ENCODE data around the gene SEL1L2.

SEL1L2 gene

DNA sequence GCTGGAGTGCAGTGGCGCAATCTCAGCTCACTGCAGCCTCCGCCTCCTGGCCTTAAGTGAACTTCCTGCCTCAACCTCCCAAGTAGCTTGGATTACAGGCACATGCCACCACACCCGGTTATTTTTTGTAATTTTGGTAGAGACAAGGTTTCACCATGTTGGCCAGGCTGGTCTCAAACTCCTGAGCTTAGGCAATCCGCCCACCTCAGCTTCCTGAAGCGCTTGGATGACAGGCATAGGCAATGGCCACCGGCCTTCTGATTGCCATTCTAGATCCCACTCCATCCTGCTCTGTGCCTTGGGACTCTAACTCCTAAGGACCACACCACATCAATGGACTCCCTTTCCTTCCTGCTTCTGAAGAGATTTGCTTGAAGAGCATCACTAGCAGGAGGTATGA is 60.6 kb downstream of the SEL1L2 start:
- DNase-seq: no peak

DNA sequence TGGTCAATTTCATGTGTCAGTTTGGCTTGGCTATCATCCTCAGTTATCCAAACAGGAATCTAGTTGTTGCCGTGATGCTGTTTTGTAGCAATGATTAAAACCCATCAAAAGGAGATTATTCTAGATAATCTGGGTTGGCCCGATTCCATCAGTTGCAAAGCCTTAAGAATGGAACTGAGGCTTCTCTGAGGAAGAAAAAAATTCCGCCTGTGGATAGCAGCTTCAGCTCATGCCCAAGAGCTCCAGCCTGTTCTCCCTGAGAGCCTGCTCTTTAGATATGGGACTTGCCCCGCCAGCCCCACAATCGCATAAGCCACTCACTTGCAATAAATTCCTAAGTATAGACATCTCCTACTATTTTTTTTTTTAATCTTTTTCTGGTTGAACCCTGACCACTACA is 61.5 kb downstream of the SEL1L2 start:
- no peak for DNase-seq

DNA sequence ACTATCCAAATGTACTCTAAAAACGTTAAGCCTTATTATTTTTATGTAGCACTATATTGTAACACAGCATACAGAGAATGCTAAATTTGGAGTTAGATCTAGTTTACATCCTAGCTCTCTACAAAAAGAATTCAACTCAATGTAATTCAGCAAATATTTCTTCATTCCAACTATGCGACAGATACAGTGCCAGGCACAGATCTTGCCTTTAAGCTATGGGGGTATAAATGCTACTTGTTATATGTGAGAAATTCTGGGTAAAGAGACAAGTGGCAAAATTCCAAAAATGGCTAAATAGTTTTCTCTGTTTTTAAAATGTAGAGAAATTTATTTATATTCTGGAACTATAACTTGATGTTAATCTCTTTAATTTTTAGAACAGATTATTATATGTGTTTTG is 63.2 kb downstream of the SEL1L2 start:
- DNase-seq: no peak

DNA sequence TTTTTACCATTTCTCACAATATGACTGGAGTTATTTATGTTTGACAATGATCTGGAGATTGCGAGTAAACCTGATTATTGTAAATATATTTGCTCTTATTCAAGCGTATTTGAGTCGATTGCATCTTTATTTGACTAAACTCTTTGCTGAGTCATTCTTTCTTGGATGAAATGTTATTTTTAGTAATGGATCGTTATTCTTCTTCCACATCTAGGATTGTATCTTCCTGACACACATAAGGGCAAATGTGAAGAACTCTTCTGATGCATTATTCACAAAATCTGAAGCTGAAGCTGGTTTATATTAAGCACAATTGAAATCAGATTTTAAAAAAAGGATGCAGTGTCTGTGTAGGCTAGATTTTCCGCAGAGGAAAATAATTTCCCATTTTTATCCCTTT is 68.2 kb downstream of the SEL1L2 start:
- no peak for DNase-seq

DNA sequence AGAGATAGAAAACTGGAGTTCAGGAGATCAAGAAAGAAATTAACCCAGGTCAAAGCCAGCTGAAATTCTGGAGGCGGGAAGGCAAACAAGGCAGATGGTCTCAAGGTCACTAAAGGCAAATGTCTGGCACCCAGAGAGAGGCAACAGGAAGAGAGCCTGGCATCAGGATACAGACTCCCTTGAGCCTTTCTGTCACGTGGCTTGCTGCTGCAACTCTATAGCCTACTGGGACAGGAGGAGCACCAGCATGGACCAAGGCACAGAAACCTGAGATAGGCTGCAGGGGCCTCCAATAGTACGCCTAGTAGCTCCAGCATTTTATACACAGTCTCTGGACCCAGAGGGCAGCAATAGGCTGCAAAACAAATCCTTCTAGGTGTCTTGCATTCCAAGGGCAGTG is 75.1 kb downstream of the SEL1L2 start:
- DNase-seq: no peak

DNA sequence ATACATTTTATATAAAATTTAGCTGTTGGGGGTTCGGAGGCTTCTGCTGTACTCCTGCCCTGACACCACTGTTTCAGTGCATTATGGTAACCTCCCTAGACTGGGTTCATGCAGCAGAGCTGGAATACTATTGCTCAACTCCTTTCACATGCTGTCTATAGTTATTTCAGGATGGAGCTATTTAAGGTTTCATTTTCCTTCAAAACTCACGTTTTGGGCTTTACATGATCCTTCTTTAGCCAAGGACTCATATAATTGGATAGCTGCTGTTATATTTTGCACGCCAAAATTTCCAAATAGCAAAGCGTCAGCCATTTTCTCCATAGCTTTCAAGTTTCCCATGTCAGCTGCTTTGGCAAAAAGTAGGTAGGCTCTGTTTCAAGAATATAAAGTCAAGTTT is 76.8 kb downstream of the SEL1L2 start:
- DNase-seq: no peak

DNA sequence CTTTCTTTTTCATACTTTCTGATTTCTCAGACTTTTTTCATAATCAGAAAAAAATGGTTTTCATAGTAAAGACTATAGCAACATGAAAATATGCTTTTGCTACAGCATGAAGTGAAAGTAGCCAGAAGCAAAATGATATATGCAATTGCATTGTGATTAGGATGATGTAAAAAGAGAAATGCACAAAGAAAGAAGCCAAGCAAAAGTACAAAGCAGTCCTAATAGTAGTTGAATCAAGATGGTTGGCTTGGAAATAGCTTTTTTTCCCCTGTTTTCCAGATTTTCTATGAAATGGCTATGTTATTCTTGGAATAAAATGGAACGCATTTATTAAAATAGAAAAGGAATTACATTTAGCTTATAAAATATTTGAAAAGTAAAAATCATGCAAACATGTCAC is 77.3 kb downstream of the SEL1L2 start:
- no peak for DNase-seq

DNA sequence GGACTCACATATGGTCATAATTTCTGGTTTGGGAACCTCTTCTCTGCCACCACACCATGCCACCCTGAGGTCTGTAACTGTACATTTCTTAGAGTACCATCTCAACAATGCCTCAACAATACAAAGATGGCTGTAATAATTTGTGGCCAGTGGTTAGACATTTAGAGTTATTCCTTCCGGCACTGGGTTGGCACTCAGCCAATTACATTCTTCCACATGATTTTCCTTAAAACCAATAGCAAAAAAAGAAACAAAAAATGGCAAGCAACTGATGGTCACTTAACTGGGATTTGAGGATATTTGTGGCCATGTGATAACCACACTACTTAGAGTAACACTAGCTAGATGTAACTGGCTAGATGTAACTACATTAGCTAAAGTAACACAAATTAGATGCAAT is 79.9 kb downstream of the SEL1L2 start:
- no peak for DNase-seq

DNA sequence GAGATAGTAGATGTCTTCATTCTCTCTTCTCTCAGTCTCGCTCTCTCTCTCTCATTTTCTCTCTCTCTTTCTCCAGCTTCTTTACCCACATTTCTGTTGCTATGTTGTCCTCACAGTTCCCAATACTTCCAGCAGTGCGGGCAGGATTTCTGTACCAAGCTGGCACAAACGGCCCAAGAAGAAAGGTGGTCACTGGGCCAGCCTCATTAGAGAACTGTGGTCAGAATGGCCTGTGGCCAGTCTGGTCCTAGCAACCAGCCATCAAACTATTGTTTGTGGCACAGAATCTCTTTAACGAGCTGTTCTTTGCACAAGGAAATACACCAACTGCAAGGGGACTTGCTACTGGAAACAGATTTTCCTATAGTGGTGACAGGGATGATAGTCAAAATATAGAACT is 81.3 kb downstream of the SEL1L2 start:
- no peak for DNase-seq

DNA sequence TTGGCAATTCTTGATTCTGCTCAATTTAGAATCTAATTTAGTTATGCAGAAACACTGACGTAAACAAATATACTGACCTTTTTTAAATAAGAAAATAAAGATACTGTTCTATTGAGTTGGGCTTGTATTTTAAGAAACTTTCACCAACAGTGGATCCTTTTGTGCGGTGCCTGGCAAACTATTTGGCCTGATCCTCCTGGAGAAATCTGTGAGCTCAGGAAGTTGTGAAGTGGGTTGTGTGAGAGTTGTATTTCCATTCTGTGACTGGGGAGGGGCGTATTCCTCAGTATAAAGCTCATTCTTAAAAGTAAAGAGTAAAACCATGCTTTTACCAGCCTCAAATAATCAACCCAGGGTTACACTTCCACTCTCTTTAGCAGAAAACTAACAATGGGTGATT is 85.6 kb downstream of the SEL1L2 start:
- no peak for DNase-seq

DNA sequence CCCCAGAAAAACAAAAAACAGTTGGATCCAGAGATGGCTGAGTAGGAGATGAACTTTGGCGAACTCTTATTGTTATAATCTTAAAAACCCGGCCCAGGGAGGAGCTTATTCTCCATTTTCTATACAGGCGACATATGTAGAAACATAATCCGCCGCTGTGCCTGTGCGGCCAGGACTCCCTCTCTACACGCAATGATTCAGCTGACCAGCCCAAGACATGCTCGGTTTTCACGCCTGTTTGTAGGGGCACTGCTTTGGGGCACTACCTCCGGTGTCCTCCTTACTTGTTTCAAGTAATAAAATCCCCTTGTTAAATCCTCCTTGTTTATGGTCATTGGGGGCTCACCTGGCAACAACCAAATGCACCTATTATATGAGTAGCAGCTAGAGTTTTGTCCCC is 89.9 kb downstream of the SEL1L2 start:
- no peak for DNase-seq

DNA sequence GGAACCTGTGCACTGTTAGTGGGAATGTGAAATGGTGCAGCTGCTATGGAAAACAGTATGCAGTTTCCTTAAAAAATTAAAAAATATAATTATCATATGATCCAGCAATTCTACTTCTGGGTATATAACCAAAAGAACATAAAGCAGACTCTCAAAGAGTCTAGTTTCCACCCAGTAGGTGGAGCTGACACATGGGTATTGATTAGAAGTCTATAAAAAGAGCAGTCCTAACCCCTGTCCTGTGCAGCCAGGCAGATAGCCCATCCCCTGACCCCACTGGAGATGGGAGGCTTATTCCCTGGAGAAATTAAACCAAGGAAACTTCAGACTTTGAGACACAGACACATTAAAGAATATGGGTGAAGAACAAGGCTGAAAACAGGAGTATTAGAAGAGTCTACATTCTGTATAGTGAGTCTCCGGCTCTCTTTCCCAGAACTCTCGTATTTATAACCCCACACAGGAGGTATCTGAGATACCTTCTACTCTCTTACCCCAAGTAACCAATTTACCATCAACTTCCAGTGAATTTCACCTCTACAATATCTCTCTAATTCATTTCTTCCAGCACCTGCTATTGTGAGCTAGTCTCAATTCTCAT is 92.3 kb downstream of the SEL1L2 start:
- no peak for DNase-seq

DNA sequence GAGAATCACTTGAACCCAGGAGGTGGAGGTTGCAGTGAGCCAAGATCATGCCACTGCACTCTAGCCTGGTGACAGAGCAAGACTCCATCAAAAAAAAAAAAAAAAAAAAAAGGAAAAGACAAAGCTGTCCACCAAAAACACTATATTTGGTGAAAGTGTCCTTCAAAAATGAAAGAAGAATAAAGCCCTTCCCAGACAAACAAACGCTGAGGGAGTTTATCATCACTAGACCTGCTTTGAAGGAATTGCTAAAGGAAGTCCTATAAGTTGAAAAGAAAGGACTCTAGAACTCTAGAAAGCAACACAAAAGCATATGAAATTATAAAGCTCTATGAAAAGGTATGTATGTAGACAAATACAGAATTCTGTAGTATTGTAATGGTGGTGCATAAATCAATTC is 98.8 kb downstream of the SEL1L2 start:
- DNase-seq: no peak

DNA sequence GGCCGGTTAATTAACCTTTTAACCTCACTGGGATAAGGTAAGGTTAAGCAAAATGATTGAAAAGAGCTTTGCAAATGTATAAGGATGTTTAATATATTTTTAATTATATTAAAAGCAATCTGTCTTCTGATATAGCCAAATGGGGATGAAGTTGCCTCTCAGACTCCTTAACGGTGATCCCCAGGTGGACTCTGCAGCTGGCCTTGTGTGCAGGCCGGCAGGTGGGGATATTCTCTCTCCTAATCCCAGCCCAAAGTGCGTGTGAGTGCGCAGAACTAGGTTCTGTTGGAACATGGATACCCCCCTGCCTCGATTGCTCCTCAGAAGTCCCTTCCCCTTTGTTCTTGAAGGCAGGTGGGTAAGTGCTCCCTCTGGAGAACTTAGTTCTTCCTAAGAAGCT is 105.6 kb downstream of the SEL1L2 start:
- no peak for DNase-seq

DNA sequence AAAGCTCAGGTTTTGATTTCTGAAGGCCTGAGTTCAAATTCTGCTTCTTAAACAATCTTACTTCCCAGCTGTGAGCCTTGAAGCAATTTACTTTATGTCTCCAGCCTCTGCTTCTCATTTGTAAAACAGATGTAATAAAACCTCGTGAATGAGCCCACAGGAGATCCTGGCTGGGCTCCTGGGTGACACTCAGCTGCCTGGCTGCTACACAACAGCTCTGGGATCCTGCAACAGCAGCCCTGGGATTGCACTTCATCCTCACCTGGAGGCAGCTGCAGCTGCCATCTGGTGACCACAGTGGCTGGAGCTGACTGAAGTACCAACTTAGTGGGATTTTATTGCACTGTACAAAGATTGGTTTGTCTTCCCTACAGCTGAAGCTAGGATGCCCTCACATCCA is 107.0 kb downstream of the SEL1L2 start:
- no peak for DNase-seq

DNA sequence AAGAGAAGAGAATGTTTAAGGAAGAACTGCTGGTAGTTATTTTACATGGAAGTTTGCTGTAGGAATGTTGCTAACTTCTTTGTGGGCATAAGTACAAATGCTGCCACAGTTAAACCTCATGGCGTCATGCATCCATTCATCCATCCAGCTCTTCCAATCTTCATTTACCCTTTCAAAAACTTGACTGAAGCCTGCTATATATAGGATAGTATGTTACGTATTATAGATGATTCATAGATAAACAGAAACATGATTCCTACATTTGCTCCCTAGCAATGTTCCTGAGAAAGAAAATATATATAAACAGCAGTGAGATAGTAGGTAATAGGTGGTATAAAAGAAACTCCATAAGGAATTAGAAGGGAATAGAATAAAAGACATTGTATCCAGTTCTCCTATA is 111.8 kb downstream of the SEL1L2 start:
- no peak for DNase-seq

DNA sequence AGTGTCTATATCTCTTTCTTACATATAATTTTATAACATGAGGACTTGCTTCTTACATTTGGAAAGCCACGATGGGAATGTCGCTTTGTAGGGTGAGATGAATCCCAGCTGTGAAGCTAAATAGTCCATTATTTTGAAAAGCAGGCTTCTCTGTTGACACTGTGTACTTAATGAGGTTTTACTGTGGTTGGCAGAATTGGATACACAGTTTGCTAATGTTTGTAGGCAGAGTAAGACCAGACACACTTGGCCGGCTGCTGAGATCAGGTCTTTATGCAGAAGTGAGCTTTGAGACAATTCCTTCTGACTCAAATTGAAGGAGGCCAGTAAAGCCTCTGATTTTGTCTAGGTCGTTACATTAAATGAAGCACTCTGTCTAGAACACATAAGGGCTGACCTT is 112.6 kb downstream of the SEL1L2 start:
- DNase-seq: no peak

DNA sequence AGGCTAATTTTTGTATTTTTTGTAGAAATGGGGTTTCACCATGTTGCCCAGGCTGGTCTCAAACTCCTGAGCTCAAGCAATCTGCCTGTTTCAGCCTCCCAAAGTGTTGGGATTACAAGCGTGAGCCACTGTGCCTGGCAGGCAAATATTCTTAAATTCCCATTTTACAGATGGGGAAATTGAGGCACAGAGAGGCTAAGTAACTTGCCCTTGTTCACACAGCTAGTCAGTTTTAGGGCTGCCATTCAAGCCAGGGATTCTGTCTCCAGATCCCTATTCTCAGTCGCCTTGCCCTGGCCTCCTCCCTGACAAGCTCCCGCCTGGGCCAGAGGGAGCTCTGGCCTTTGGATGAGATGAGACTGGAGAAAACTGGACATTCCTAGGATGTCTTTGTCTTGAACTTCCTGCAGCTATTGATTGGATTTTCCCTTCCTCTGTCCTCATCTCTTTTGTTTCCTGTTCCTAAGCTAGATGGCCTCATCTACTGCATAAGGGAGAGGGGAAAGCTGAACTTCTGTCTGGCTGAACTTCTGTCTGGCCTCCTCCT is 115.1 kb downstream of the SEL1L2 start:
- no peak for DNase-seq

DNA sequence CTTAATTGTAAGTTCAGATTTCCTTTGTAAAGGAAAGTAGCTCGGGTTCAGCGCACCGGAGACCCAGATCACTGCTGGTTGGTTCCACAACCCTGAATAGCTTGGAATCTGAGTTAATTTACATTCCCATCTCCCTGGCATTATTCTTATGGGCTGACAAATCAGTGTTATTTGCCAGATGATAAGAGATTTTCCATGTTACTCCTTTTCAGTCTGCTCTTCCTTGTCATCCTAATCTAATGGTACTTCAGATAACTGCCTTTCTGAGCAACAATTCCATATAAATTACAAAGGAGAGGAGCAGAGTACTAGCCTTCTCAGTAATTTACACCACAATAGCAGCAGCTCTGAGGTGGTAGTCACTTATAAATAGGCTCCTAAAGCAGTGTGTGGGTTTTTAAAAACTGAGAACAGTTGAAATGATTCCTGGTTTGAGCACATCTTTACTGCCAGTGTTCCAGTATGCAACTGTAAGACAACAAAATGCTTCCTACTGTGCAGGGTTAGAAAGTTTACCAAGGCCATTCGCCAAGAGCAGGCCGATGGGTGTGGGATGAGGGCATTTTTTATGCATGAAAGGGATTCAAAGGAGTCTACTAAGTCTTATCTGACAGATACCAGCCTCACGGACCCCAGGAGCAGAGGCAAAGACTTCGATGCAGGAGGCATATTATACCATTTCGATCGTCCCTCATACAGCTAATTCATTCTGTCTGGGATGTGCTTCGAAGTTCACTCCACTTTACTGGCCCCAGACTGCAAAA is 115.8 kb downstream of the SEL1L2 start:
- DNase-seq: no peak

DNA sequence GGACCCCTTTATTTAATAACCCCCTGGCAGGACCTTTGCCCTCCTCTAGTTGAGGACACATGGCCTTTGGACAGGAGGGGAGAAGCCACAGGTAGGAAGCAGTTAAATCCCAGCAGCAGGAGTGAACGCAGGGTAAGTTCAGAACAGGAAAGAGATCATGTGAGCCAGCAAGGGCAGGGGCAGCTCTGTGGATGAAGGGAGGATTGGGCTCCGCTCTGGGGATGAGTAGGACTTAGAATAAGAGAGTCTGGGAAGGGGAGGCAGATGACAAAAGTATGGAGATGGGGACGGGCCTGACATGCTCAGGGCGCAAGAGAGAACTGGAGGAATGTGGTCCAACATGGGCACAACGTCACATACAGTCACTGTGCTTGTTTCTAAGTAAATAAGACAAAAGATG is 116.6 kb downstream of the SEL1L2 start:
- no peak for DNase-seq

DNA sequence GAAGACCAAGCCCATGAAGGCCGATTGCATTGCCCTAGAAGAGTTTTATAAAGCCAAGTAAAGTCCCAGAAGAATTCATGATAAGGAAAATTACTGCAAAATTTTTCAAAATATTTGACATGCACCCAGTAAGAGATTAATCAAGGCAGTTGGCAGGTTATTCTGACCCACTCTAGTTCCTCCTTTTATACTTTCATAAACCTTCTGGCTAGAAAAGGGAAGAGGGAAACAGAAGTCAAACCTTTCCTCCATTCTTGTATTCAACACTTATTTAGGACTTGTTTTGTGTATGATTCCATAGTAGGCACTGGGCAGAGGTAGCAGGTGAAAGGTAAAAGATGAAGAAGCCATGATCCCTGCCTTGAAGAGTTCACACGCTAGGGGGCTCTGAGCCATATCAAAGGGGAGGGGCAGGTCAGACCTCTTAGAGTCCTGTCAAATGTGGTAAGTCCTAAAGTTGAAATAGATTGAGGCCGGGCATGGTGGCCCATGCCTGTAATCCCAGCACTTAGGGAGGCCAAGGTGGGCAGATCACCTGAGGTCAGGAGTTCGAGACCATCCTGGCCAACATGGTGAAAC is 120.2 kb downstream of the SEL1L2 start:
- no peak for DNase-seq

DNA sequence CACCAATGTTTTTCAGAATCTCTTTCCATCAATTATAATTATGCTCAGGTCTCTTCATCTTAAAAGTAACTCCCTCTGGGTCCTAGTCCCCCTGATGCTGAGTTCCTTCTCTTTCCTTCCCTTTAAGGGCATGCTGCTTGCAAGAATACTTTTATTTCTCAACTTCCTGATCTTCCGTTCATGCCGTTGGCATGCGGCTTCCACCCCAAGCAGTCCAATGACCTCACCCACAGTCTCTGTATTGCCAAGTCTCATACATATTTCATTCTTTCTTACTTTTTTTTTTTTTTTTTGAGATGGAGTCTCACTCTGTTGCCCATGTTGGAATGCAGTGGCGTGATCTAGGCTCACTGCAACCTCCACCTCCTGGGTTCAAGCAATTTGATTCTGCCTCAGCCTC is 122.1 kb downstream of the SEL1L2 start:
- DNase-seq: peak; percentile 90

DNA sequence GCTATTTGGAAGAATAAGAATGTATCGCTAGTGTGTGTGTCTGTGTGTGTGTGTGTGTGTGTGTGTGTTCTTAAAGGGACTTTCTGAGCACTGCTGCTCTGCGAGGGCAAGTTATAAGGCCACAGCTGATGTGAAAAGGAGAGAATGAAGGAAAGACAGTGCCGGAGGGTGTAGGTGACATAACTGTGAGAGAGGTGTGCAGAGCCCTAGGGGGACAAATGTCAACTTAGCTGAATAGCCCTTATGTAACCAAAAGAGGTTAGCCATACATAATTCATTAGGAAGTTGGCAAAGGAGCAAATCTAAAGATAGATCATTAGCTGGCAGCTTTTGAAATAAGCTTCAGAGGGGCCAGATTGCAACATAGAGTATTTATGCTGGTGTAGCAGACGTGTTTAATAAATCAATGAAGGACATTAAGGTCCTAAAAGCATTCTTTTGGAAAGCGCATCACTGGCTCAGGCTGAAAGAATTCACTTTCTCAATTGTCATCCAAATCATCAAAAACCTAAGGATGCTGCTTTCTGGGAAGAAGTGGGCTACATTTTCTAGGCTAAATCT is 124.5 kb downstream of the SEL1L2 start:
- DNase-seq: peak; percentile 74

DNA sequence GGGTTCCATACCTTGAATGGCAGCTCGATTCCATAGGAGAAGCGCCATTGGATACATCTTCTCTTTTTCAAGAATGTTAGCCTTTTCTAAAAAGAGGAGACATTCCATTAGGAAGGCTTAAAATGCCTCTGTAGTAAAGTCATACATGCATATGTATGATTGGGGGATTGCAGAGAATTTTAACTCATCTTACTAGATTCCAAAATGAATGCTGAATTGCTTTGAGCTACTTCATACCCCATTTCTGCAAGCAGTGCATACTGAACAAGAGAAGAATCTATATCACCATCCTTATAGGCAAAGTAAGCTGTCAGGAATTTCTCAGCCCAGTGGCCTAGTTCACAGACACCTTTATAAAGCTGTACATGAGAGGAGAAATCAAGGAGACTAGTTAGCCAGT is 125.3 kb downstream of the SEL1L2 start:
- peak; percentile 40 for DNase-seq

All from EL (cell line).